Activated naive CD4-positive, alpha-beta T cell treated with anti-CD3 and anti-CD28 coated beads for 36 hours (primary cell): ENCODE data around the gene ARMC3. TPM values are rescaled to one million over a fixed set of nuclear protein-coding genes. Genes with fewer than 3 reads are reported as not detected.

Experiments
- CTCF ChIA-PET: fragments of 350-600 bp; sonication (Branson Sonifier 250); formaldehyde crosslinking; loops from one replicate; lab custom pipeline; 2021; ENCODE audit warnings: antibody characterized with exemption; lab: Charles Lee
- DNase-seq: peaks from one replicate; pipeline ENCODE4 v3.0.0-alpha.2; 2020
- H3K27ac Mint-ChIP-seq: one replicate; pipeline ENCODE4 v1.8.0; 2021; ENCODE audit warnings: mild to moderate bottlenecking, mixed read lengths
- H3K27me3 Mint-ChIP-seq: one replicate; pipeline ENCODE4 v1.8.0; 2021; ENCODE audit warnings: low read depth, mixed read lengths
- H3K36me3 Mint-ChIP-seq: one replicate; pipeline ENCODE4 v1.8.0; 2021; ENCODE audit warnings: low read depth, mixed read lengths
- H3K4me1 Mint-ChIP-seq: one replicate; pipeline ENCODE4 v1.8.0; 2021; ENCODE audit warnings: low read depth, mixed read lengths
- H3K4me3 Mint-ChIP-seq: one replicate; pipeline ENCODE4 v1.8.0; 2021; ENCODE audit warnings: mild to moderate bottlenecking, moderate library complexity, mixed read lengths
- H3K9me3 Mint-ChIP-seq: one replicate; pipeline ENCODE4 v1.8.0; 2021; ENCODE audit warnings: mixed read lengths
- intact Hi-C: fragments of 100-400 bp; cut with micrococcal nuclease; formaldehyde crosslinking; loops from one replicate; pipeline ENCODE4 v1.15.1; 2023
- total RNA-seq, 2 experiments: library from RNA; stranded (reverse); gene quantifications; one replicate each; pipeline ENCODE4 v1.2.3, GENCODE V29; 2021

The ARMC3 gene
- total RNA-seq, 2 experiments from 2014 or later = not detected

- CTCF ChIA-PET = interaction anchor here (0.5 kb wide), 1 partner anchor 381 kb away, joined by 3 read pairs; no protein-coding TSS in a partner anchor
Observed at GRCh38 chr10:22934726-22935125, 6.9 kb downstream of the ARMC3 start.

GRCh38 chr10:22942437-22942836 lies 14.6 kb downstream of the ARMC3 start:
- H3K4me3 Mint-ChIP-seq = no peak overlapping the region
- DNase-seq = no peak
- H3K4me1 Mint-ChIP-seq = peaks cover 12% of the 10 kb centered on the region
- no peak overlapping the region for H3K27ac Mint-ChIP-seq
- intact Hi-C loops = no loop called here
- CTCF ChIA-PET = no interaction called here
- H3K27me3 Mint-ChIP-seq = no peaks in the 10 kb centered on the region
- H3K36me3 Mint-ChIP-seq = no peaks in the 10 kb centered on the region
- H3K9me3 Mint-ChIP-seq = peaks cover 8% of the 10 kb centered on the region

More at GRCh38 chr10:22934726-22935125, 6.9 kb downstream of the ARMC3 start:
- H3K9me3 Mint-ChIP-seq = no peaks in the 10 kb centered on the region
- H3K4me3 Mint-ChIP-seq = no peak overlapping the region
- H3K4me1 Mint-ChIP-seq = no peaks in the 10 kb centered on the region
- no peaks in the 10 kb centered on the region for H3K36me3 Mint-ChIP-seq
- intact Hi-C loops = no loop called here
- no peak overlapping the region for H3K27ac Mint-ChIP-seq
- H3K27me3 Mint-ChIP-seq = no peaks in the 10 kb centered on the region
- no peak for DNase-seq

GRCh38 chr10:22945934-22946673 lies 18.3 kb downstream of the ARMC3 start:
- Mint-ChIP-seq H3K9me3 (peaks cover 16% of the 10 kb centered on the region), H3K4me1 (peaks cover 12% of the 10 kb centered on the region)

DNA sequence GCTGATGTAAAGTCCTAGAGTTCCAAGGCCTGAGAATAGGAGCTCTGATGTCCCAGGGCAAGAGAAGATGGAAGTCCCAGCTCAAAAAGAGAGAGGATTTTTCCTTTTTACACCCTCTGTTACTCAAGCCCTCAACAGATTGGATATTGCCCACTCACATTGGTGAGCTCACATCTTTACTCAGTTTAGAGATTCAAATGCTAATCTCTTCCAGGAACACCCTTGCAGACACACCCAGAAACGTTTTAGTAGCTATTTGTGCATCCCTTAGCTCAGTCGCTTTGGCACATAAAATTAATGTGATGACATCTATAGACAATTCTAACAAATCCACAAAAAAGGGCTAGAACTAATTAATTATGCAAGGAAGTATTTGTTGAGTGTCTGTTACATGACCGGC lies 27.1 kb downstream of the ARMC3 start:
- Mint-ChIP-seq H3K27me3 (no peaks in the 10 kb centered on the region), H3K4me1 (no peaks in the 10 kb centered on the region), H3K9me3 (peaks cover 6% of the 10 kb centered on the region), H3K36me3 (no peaks in the 10 kb centered on the region), H3K4me3 (no peak overlapping the region), H3K27ac (no peak overlapping the region)
- intact Hi-C loops = no loop called here
- no peak for DNase-seq
- CTCF ChIA-PET = no interaction called here

More at GRCh38 chr10:22945934-22946673, 18.3 kb downstream of the ARMC3 start:
- H3K27me3 Mint-ChIP-seq = no peaks in the 10 kb centered on the region
- no peaks in the 10 kb centered on the region for H3K36me3 Mint-ChIP-seq
- no peak overlapping the region for H3K27ac Mint-ChIP-seq
- intact Hi-C loops = no loop called here
- CTCF ChIA-PET = no interaction called here
- no peak for DNase-seq
- no peak overlapping the region for H3K4me3 Mint-ChIP-seq

DNA sequence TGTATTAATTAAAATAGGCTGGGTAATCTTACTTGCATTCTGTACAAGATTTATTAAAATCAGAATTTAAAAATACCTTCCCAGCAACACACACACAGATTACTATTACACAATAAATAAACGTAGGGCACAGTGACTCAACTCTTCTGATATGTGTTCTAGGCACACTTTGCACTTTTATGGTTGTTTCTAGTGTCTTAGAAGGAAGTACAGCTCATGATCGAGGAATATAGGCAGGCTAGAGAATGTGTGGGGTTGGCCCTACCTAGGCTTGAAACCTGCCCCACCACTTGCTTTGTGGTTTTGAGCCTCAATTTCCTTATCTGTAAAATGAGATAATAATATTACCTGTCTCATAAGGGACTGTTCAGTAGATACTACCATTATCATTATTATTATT lies 30.5 kb downstream of the ARMC3 start:
- CTCF ChIA-PET = no interaction called here
- no peak for DNase-seq
- H3K27ac Mint-ChIP-seq = no peak overlapping the region
- H3K4me1 Mint-ChIP-seq = no peaks in the 10 kb centered on the region
- H3K9me3 Mint-ChIP-seq = peaks cover 1% of the 10 kb centered on the region
- intact Hi-C loops = no loop called here
- H3K36me3 Mint-ChIP-seq = no peaks in the 10 kb centered on the region
- H3K4me3 Mint-ChIP-seq = no peak overlapping the region
- no peaks in the 10 kb centered on the region for H3K27me3 Mint-ChIP-seq

DNA sequence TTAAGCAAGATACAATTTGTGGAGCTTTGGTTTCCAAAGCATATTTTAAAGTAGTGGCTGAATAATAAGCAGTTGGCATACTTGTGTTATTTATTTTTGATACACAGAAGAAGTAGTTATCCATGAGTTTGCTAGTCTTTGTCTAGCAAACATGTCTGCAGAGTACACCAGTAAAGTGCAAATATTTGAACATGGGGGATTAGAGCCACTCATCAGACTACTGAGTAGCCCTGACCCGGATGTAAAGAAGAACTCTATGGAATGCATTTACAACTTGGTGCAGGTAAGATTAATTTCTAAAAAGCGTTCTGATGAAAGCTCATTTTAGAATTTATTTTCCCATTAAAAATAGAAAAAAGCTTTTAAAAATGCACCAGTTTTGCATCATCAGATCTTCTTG lies 31.4 kb downstream of the ARMC3 start:
- no peak overlapping the region for H3K4me3 Mint-ChIP-seq
- H3K27ac Mint-ChIP-seq = no peak overlapping the region
- H3K36me3 Mint-ChIP-seq = no peaks in the 10 kb centered on the region
- no peaks in the 10 kb centered on the region for H3K9me3 Mint-ChIP-seq
- no peak for DNase-seq
- H3K27me3 Mint-ChIP-seq = no peaks in the 10 kb centered on the region
- H3K4me1 Mint-ChIP-seq = no peaks in the 10 kb centered on the region
- intact Hi-C loops = no loop called here
- CTCF ChIA-PET = no interaction called here

GRCh38 chr10:22959950-22960349 lies 32.1 kb downstream of the ARMC3 start:
- H3K27me3 Mint-ChIP-seq = no peaks in the 10 kb centered on the region
- no peaks in the 10 kb centered on the region for H3K9me3 Mint-ChIP-seq
- CTCF ChIA-PET = no interaction called here
- no peak for DNase-seq
- intact Hi-C loops = no loop called here
- H3K27ac Mint-ChIP-seq = no peak overlapping the region
- H3K4me1 Mint-ChIP-seq = no peaks in the 10 kb centered on the region
- H3K36me3 Mint-ChIP-seq = no peaks in the 10 kb centered on the region
- H3K4me3 Mint-ChIP-seq = no peak overlapping the region

DNA sequence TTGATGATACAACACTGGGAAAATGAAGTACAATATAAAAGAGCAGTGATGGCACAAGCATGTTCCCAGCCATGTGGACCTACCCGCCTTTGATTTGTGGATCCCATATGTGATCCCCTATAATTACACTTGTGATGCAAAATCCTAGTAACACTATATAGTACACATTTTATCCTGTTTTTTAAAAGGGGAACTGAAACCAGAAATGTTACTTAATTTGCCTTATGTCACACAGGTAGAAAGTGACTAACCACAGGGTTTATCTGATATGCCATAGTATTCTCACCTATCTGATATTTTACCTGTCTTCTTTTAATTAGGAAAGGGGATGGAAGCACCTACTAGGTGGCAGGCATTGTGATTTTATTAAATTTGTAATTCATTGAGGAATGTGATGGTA lies 35.0 kb downstream of the ARMC3 start:
- Mint-ChIP-seq H3K27ac (no peak overlapping the region), H3K4me3 (no peak overlapping the region), H3K27me3 (no peaks in the 10 kb centered on the region), H3K36me3 (no peaks in the 10 kb centered on the region), H3K9me3 (no peaks in the 10 kb centered on the region), H3K4me1 (no peaks in the 10 kb centered on the region)
- CTCF ChIA-PET = no interaction called here
- intact Hi-C loops = no loop called here
- no peak for DNase-seq

GRCh38 chr10:22969704-22970103 lies 41.9 kb downstream of the ARMC3 start:
- no peak for DNase-seq
- H3K4me1 Mint-ChIP-seq = no peaks in the 10 kb centered on the region
- H3K9me3 Mint-ChIP-seq = no peaks in the 10 kb centered on the region
- CTCF ChIA-PET = no interaction called here
- no peaks in the 10 kb centered on the region for H3K36me3 Mint-ChIP-seq
- intact Hi-C loops = no loop called here
- no peak overlapping the region for H3K27ac Mint-ChIP-seq
- no peak overlapping the region for H3K4me3 Mint-ChIP-seq
- no peaks in the 10 kb centered on the region for H3K27me3 Mint-ChIP-seq

DNA sequence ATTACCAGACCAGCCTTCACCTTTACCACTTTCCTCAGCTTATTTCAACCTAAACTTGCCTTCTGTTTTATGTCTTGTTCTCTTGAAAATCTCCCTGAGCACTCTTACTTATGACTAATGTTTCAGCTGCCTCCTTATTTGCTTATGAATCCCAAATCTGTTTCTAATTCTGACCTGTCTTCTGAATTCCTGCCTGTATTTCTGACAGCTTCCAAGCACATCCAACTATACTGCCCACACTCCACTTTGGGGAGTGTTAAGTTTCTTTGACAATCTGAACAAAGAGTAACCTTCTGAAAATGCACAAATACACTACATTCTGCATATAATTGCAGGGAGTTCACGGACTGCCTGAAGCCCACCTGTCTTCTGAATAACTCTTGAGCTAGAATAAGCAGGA lies 48.7 kb downstream of the ARMC3 start:
- no peak for DNase-seq
- CTCF ChIA-PET = interaction anchor here (1.4 kb wide), 1 partner anchor 490 kb away, joined by 4 read pairs; no protein-coding TSS in a partner anchor
- H3K4me3 Mint-ChIP-seq = no peak overlapping the region

DNA sequence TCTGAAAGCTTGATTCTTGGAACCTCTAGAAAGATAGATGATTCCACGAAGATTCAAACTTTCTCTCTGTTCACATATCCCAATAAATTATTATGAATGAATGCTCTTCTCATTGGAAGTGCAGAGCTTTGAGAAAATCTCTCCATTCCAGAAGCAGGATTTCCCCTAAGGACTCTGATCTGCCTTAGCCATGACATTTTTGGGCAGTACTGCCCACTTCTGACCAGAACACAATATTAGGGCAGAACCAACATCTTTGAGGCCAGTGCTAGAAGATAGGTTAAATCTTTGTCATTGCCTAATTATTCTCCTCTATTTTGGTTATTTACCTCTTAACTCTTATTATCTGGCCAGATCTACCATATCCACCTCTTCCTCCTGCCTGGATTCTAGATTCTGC lies 49.9 kb downstream of the ARMC3 start:
- no peaks in the 10 kb centered on the region for H3K4me1 Mint-ChIP-seq

More for the DNA sequence above, 48.7 kb downstream of the ARMC3 start:
- peaks cover 3% of the 10 kb centered on the region for H3K27me3 Mint-ChIP-seq
- no peaks in the 10 kb centered on the region for H3K9me3 Mint-ChIP-seq
- no peaks in the 10 kb centered on the region for H3K4me1 Mint-ChIP-seq
- no peak overlapping the region for H3K27ac Mint-ChIP-seq
- H3K36me3 Mint-ChIP-seq = no peaks in the 10 kb centered on the region
- intact Hi-C loops = no loop called here

GRCh38 chr10:22978287-22978686 lies 50.4 kb downstream of the ARMC3 start:
- Mint-ChIP-seq H3K27me3 (peaks cover 3% of the 10 kb centered on the region), H3K4me3 (no peak overlapping the region), H3K27ac (no peak overlapping the region), H3K4me1 (no peaks in the 10 kb centered on the region), H3K9me3 (no peaks in the 10 kb centered on the region), H3K36me3 (no peaks in the 10 kb centered on the region)
- CTCF ChIA-PET = no interaction called here
- no peak for DNase-seq
- intact Hi-C loops = no loop called here

More for the DNA sequence above, 49.9 kb downstream of the ARMC3 start:
- Mint-ChIP-seq H3K9me3 (no peaks in the 10 kb centered on the region), H3K27ac (no peak overlapping the region), H3K4me3 (no peak overlapping the region), H3K36me3 (no peaks in the 10 kb centered on the region), H3K27me3 (peaks cover 3% of the 10 kb centered on the region)
- CTCF ChIA-PET = no interaction called here
- DNase-seq = no peak
- intact Hi-C loops = no loop called here

- Mint-ChIP-seq H3K27me3 (peaks cover 3% of the 10 kb centered on the region), H3K9me3 (no peaks in the 10 kb centered on the region), H3K4me1 (no peaks in the 10 kb centered on the region), H3K27ac (no peak overlapping the region), H3K36me3 (no peaks in the 10 kb centered on the region), H3K4me3 (no peak overlapping the region)
- DNase-seq = no peak
- intact Hi-C loops = no loop called here
- CTCF ChIA-PET = no interaction called here
Observed at GRCh38 chr10:22978918-22979317, 51.1 kb downstream of the ARMC3 start.
